ACHN (cell line): ENCODE results near the gene CISD3.
"Not testable (repeated sequence)": the region's sequence is repeated elsewhere in the genome, so short reads cannot be mapped to it uniquely, and the experiment has no call there.

Experiments used
- DNase-seq: peaks from one replicate; pipeline ENCODE4 v3.0.0-alpha.2; 2015
- in situ Hi-C: cut with HindIII; loops from 2 replicates; pipeline ENCODE4 v1.10.0; 2017; ENCODE audit warnings: low sequenced_read_pairs, low pct_ligation_motif_present, low pct_unique_long_range_greater_than_20kb

The CISD3 gene

DNA sequence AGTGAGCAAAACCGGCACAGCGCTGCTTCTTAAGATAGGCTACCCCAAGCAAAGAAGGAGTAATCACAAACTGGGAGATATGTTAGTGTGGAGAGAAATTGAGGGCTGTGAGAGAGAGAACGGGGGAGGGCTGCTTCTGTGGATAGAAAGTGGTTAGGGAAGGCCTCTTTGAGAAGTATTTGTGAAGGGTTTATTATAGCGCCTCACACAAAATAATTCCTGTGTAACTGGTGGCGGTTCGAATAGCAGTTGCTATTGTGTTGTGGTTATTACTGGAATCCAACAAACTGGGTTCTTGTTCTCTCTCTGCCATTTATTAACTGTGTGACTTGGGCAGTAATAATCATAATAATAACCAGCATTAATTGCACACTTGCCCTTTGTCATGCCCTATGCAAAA, 9.2 kb upstream of the CISD3 start:
- in situ Hi-C loops = no loop called here

DNA sequence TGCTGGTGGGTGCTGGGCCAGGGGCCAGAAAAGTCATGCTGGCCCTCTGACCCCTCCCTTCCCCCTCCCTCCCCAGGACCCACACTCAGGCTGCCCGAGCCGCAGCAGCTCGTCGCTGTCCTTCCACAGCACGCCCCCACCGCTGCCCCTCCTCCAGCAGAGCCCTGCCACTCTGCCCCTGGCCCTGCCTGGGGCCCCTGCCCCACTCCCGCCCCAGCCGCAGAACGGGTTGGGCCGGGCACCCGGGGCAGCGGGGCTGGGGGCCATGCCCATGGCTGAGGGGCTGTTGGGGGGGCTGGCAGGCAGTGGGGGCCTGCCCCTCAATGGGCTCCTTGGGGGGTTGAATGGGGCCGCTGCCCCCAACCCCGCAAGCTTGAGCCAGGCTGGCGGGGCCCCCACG, 8.3 kb upstream of the CISD3 start:
- in situ Hi-C loops = no loop called here
- no peak for DNase-seq

More for the DNA sequence above, 9.2 kb upstream of the CISD3 start:
- no peak for DNase-seq

- in situ Hi-C loops = no loop called here
- DNase-seq = no peak
Measured at GRCh38 chr17:38724337-38724988, 5.7 kb upstream of the CISD3 start.

GRCh38 chr17:38725066-38725465, 5.1 kb upstream of the CISD3 start:
- in situ Hi-C loops = no loop called here
- DNase-seq = no peak

DNA sequence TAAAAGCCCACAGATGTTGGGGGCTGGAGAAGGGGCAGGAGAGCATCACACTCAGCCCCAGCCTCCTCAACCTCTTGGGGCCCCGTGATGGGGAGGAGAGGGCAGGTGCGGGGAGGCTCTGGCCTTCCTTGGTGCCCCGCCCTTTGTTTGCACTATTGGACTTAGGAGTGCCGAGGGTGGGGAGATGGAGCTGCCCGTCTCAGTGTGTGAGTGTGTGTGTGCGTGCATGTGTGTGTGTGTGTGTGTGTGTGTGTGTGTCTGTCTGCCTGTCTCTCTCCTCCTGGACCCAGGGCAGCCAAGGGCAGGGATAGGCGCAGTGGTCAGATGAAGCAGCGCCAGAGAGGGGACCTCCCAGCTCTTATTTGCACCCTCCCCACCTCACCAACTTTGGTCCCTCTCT, 4.0 kb upstream of the CISD3 start:
- in situ Hi-C loops = not testable (repeated sequence)

DNA sequence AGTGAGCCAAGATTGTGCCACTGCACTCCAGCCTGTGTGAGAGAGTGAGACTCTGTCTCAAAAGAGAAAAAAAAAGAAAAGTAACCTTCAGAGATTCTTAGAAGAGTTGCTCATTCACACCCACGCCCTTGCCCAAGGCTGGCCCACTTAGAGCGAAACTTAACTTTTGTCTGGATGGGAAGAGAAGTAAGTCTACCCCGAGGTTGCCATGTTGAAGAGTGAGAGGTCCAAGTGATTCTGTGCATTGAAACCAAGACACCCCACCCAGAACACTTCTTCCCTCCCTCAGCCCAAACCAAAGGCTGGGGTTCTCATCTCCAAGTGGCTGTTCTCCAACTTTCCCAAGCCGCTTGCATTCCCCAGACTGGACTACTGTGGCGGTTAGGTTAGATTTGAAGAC, 2.4 kb upstream of the CISD3 start:
- DNase-seq = no peak
- in situ Hi-C loops = no loop called here

More for the DNA sequence above, 4.0 kb upstream of the CISD3 start:
- DNase-seq = not testable (repeated sequence)

- no peak for DNase-seq
- in situ Hi-C loops = no loop called here
Measured at GRCh38 chr17:38728290-38728831, 1.8 kb upstream of the CISD3 start.

DNA sequence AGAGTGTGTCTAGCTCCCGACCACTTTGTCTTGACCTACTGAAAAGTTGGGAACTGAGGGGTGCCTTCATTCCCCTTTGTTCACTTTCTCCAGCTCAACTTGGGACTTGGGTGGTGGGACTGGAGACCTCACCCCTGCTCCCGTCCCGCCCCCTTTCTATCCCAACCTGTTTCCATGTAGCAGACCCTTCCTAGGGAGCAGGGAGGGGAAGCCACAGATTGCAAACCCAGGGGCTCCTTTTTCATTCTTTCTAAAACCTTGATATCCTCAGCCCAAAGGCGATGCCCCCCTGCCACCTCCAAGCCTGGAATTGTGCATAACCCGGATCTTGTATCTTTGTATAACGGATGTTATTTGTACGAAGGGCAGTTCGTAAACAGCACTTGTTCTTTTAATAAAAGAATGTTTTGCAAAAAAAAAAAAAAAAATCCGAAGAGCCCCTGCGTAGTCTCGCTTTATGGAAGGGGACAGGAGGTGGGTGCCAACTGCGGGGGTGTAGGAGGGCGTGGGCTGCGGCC, 714 bp upstream of the CISD3 start:
- DNase-seq = no peak
- in situ Hi-C loops = no loop called here

DNA sequence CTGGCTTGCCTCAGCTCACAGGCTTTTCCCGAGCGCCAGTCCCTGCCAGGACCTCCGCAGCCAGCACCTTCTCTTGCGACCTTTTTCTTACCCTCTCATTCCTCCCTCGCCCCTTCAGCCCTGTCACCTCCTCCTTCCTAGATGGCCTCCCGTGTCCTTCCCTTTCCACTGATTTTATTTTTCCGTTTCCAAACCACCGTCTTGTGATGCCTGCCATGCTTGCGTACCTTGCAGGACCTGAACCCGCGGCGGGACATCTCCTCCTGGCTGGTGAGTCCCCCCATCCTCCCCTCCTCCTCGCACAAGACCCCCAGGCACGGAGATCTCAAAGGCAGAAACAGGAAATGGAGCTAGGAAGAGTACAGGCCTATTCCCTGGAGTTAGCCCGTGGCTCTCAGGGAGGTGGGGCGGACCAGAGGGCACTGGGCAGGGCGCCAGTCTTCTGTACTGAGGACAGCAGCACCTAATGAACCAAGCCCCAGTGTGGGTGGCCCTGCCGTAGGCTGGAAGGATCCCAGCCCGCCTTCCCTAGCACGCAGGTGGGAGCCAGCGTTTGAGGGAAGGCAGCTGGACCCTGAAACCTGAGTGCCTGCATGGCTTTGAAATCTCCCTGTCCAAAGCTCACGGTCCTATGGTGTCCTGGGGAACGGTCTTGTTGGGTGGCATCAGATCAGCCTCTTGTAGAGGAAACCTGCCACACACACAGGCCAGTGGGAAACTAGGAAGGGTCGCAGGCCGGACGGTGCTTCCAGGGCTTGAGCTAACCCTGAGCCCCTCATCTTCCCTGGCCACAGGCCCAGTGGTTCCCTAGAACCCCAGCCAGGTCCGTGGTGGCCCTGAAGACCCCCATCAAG, 612 bp downstream of the CISD3 start:
- DNase-seq = peak; percentile 86
- in situ Hi-C loops = no loop called here

DNA sequence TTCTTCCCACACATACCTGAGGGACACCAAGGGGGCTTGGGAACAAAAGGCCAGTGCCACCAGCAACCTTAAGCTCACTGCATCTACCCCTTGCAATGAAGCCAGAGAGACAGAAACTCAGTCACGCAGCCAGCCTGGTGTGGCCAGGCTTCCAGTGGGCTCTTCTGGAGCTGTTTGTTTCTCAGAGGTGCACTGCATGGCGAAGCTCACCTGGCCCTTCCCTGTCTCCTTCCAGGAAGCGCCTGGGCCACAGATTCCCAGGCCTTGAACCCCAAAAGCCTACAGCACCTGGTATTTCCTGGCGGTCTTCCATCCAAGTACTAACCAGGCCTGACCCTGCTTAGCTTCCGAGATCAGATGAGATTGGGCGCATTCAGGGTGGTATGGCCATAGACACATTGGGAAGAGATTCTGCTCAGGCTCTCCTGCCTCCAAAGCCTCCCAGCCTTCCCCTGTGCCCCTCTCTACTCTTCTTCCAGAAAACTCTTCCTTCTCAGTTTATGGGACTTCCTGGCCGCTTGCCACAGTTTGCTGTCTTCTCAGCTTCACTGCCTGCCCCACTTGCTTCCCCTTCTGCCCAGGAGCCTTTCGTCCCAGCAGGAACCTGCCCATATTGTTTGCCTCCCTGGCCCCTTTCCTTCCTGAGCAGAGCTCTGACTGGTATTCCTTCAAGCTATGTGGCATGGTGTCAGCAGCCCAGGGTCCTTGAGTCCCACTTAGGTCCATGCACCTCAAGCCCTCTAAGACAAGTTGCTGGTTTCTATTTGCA, 1.6 kb downstream of the CISD3 start:
- in situ Hi-C loops = no loop called here
- DNase-seq = no peak

- in situ Hi-C loops = no loop called here
- DNase-seq = no peak
Measured at GRCh38 chr17:38732376-38733281, 2.5 kb downstream of the CISD3 start.

DNA sequence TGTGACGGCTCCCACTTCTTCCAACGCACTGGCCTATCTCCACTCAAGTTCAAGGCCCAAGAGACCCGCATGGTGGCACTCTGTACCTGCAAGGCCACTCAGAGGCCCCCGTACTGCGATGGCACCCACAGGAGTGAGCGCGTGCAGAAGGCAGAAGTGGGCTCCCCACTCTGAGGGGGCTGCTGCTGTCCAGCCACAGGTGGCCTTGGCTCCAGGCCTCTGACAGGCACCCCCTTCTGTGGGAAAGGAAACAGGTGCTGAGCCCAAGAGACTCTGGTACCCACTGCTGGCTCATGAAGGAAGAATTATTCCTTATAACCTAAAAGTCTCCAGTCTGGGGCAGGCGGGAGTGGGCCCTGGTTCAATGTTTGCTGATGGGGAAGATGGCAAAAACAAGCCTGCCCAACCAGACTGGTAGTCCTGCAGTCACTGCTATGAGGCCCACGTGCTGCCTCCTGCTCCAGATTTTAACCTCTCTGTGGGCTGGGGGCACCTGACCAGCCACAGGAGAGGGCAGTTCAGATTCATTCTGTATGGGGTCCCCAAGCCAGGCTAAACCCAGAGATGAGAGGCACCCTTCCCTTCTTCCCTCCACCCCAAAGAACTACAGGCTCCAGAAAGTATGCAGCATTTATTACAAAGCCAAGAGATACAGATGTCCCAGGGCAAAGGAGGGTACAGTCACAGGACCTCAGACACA, 3.3 kb downstream of the CISD3 start:
- DNase-seq = no peak
- in situ Hi-C loops = no loop called here

DNA sequence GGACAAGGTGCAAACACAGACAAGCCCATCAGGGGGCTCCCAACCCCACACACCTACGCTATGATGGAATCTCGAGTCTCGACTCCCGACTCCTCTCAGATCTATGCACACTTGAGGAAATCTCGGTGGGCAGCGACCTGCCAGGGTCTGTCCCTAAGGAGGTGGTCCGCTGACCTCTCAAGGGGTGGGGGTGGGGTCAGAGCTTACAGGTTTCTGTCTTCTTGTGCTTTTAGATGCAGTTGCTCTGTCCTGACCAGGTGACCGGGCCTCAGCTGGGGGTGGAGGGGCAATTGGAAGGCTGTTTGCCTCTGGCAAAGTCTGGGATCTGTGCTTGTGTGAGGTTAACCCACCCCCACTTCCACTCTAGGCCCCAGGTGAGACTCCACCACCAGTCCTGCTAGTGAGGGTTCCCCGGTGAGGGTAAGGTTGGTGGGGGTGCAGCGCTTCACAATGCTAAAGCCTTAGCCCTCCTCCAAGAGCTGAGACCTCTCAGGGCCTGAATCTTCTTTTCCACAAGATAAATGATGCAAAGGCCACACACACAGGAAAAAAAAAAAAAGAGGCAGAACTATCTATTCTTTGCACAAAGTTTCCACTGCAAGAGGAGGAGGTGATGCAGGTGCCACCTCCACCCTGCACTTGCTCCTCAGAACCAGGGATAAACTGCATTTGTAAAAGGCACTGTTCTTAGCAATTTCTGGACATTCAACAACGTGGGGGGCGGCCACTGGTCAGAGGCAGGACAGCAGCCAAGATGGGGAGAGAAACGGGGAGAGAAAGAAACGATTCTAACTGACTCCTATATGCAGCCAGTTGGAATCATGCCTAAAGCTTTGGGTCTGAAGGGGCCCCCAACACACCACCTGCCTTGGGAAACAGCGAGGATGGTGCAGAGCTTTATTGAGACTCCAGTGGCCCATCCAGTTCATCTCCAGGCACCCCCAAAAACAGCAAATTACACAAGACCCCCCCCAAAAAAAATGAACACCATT, 4.1 kb downstream of the CISD3 start:
- in situ Hi-C loops = no loop called here
- DNase-seq = peak; percentile 37

DNA sequence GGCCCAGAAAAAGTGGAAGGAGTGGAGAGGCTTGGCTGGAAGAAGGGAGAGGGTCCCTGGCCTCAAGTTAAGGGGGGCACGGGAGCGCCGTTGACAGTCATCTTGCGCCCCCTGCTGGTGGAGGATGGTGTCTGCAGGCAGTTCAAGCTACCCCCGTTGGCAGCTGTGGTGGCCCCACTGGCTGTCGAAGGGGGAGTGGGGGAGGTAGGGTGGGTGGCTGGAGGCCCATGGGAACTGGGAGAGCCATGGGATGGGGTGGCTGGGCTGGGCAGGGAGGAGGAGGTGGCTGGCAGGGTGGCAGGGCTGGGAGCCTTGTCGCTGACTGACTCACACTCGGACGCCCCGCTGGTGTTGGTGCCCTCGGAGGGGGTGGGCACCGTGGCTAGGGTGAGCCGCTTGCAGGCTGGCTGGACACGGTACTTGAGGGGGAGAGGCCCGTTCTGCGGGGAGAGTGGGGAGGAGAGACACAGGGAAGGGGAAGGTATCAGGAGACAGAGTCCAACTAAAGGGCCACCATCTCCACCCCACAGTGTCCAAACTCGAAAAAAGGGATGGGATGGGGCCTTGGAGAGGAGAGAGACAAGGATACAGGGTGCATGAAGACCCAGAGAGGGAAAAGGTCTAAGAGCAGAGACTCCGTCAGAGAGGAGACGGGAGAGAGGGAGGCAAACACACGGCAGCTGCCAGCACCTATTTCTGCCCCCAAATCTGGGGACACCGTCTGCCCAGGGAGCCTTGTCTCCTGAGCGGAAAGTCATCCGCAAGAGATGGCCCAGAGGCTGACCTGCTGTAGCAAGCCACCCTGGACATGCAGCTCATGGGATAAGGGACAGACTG, 5.2 kb downstream of the CISD3 start:
- in situ Hi-C loops = no loop called here
- peak; percentile 42 for DNase-seq

GRCh38 chr17:38738007-38738662, 8.0 kb downstream of the CISD3 start:
- no peak for DNase-seq
- in situ Hi-C loops = no loop called here
